Right kidney (tissue), 9 donors: ENCODE results near the gene FGD1.
"Not testable (repeated sequence)": the region's sequence is repeated elsewhere in the genome, so short reads cannot be mapped to it uniquely, and the experiment has no call there.

ENCODE experiments used
- DNase-seq: peaks from one replicate; pipeline ENCODE4 v3.0.0-alpha.2; 2016
- long read RNA-seq, 8 donors: transcript quantifications; one replicate each; lab custom pipeline, GENCODE V29; 2026

Gene FGD1
- long read RNA-seq, donor 1, full-length matches to known transcripts, result 2 of 2 reads
- long read RNA-seq, donor 1, partial matches to known transcripts, result 0 of 2 reads
- long read RNA-seq, donor 1, other reads (novel, unspliced or antisense), result 0 of 2 reads
- long read RNA-seq, donor 2, full-length matches to known transcripts, result 4 of 4 reads
- long read RNA-seq, donor 2, partial matches to known transcripts, result 0 of 4 reads
- long read RNA-seq, donor 2, other reads (novel, unspliced or antisense), result 0 of 4 reads
- long read RNA-seq, donor 3, partial matches to known transcripts, result 15 of 15 reads
- long read RNA-seq, donor 3, other reads (novel, unspliced or antisense), result 0 of 15 reads
- long read RNA-seq, donor 4, full-length matches to known transcripts, result 4 of 4 reads
- long read RNA-seq, donor 4, partial matches to known transcripts, result 0 of 4 reads
- long read RNA-seq, donor 4, other reads (novel, unspliced or antisense), result 0 of 4 reads
- long read RNA-seq, donor 5, full-length matches to known transcripts, result 2 of 7 reads
- long read RNA-seq, donor 5, partial matches to known transcripts, result 5 of 7 reads
- long read RNA-seq, donor 5, other reads (novel, unspliced or antisense), result 0 of 7 reads
- long read RNA-seq, donor 6, full-length matches to known transcripts, result 1 of 8 reads
- long read RNA-seq, donor 6, partial matches to known transcripts, result 7 of 8 reads
- long read RNA-seq, donor 6, other reads (novel, unspliced or antisense), result 0 of 8 reads
- long read RNA-seq, donor 7, partial matches to known transcripts, result 16 of 16 reads
- long read RNA-seq, donor 7, other reads (novel, unspliced or antisense), result 0 of 16 reads
- long read RNA-seq, donor 8, full-length matches to known transcripts, result 2 of 7 reads
- long read RNA-seq, donor 8, partial matches to known transcripts, result 5 of 7 reads
- long read RNA-seq, donor 8, other reads (novel, unspliced or antisense), result 0 of 7 reads

- DNase-seq, result peak; percentile 74
Measured at GRCh38 chrX:54495814-54496516, at the start of gene FGD1. FGD1 (minus strand) TSS chrX:54496234; CDS start chrX:54495432, 802 bp downstream.

GRCh38 chrX:54542239-54542638 lies 46.2 kb upstream of the FGD1 start:
- not testable (repeated sequence) for DNase-seq

DNA sequence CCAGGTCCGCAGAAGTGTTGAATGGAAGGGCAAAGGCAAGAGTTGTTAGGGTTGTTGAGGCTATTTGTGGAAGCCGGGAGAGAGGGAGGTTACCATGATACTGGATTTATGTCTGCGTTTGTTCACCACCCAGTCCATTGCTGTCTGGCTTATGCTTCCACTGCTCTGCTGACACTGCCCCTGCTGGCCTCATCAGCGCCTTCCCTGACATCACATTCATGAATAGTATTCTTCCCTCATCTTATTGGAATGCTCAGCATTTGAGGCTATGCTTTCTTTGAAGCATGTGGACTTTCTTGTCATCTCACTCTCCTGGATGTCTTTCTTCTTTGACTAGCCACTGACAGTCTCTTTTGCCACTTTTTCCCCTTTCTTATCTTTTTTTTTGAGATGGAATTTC lies 44.3 kb upstream of the FGD1 start:
- no peak for DNase-seq

DNA sequence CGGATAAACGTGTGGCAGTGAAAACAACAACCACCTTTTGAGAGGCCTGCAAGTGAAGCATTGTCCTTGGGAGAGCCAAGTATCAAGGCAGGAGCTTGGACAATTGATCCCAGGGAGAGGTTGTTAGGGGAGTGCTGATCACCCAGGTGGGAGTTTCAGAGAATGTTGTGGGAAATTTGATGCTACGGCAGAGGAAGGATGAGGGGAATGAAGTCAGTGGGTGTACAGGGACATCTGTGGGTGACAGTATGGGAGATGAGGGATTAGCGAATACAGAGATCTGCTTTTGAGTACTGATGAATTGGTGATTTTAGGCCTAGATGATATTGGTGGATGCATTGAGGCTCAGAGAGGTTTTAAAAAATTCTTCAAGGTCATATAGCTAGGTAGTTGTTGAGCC lies 38.2 kb upstream of the FGD1 start:
- peak; percentile 1 for DNase-seq

GRCh38 chrX:54530357-54530900 lies 34.4 kb upstream of the FGD1 start:
- DNase-seq, result no peak

- peak; percentile 93 for DNase-seq
Measured at GRCh38 chrX:54529552-54530356, 33.7 kb upstream of the FGD1 start, which contains the start of gene GNL3L. GNL3L (plus strand) TSS chrX:54530219; CDS start chrX:54532567, 2,348 bp downstream.

DNA sequence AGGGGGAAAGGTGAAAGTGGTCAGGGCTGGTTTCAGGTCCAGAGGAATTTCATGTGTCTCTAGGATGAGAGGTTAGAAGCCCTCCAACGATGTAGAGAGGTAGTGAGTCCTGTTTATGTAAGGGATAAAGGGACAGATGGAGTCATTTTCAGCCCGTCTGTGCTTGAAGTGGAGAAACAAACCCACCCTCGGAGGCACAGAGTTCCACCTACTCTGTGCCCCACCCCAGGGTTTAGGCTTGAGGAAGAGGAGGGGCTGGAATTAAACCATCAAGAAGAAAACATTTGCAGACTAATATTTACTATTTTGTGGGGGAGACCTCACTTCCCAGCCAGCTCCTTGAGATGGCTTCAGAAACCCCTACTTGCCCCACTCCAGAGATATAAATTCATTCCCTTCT lies 33.1 kb upstream of the FGD1 start:
- no peak for DNase-seq

DNA sequence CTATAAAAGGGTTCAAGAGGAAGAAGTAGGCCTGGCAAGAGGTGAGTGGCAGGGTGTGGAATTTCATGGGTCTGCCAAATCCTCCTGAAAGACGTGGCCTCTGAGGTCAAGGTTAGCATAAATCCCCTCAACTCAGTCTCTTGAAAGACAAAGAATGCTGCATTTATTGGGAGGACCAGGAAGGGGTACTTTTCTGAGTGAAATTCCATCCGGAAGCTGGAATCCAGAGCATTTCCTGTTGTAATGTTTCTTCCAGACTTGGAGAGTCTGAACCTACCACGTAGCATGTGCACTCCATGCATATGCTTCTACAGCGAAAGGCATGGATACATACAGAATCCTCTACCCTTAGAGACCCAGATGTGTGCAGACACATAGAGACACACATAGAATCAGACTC lies 13.4 kb upstream of the FGD1 start:
- DNase-seq, result peak; percentile 15

- no peak for DNase-seq
Measured at GRCh38 chrX:54496936-54497335, 902 bp upstream of the FGD1 start.

- DNase-seq, result no peak
Measured at GRCh38 chrX:54496517-54496852, 451 bp upstream of the FGD1 start.

DNA sequence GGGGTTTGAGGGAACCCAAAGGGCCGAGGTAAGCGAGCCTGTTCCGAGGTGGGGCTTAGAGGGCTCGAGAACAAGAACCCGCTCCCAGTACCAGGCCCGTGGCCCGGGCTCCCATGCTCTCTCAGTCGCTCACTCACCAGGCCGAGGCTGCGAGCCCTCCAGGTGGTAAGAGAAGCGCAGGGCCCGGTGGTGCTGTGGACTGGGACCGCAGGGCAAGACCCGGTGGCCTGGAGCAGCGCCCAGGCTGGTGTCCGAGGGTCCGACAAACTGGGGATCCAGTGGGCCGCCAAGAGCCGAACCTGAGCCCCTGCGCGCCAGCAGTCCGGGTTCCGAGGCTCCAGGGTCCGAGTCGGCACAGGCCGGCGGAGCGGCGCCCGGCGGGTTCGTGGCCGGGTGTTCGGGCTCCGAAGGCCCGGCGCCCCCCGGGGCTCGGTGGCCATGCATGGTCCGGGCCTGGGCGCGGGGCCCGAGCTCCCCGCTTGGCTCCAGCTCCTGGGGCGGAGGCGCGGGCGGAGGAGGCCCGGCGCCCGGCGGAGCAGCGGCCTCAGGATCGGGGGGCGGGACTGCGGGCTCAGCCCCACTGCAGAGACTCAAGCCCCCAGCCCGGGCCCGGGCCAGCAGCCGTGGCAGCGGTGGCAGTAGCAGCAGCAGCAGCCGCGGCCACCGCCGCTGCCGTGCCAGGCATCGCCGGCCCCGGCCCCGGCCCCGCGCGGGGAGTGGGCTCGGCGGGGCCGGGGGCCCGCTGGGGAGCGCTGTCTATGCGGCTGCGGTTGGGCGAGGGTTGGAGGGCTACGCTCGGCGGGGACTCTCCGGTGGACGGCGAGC lies 833 bp downstream of the FGD1 start:
- peak; percentile 68 for DNase-seq

DNA sequence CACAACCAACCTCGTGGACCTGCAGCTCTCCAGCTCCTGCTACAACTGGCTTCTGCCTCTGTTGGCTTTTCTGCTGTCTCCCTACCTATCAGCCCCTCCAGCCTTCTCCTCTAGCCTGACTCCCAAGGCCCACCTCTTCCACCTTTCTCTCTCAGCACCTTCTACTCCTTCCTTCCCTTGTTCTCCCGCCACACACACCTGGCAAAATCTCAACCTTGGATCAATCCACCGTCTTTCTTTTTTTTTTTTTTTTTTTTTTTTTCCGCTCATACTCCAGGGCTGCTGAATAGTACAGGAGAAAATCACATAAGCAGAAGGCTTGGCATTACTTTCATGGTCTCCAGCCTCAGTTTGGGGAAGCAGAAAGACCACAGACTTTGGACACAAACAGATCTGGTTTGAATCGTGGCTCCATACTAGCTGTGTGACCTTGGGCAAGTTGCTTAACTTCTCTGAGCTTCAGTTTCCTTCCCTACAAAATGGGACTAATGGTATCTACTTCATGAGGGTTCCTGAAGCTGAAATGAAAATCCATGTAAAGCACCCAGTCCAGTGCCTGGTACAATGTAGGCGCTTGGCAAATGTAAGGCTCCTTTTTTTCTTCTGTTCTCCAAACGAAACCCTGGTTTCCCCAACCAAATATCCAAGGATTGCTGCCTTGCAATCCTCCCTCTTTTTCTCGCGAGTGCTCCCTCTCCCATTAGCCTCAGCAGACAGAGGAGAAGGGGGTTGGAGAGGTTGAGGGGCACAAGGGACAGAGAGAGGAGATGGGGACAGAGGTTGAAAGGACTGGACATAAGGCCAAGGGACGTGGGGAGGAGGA lies 1.7 kb downstream of the FGD1 start:
- no peak for DNase-seq

DNA sequence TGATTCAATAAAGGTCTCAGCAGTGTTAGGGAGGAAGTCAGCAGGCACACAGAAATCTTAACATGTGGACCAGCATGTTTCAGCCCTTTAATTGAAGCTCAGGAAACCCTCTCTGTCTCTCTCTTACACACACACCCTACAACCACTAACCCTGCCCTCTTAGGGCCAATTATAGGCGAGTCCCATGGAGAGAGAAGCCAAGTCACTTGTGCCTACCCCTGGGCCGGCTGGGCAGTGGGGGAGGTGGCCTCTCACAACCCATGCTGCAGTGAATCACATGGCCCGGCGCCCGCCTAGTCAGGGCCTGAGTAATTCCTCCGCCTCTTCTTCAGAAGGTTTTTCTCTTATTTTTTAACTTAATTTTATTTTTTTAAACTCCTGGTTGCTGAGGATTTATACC lies 3.7 kb downstream of the FGD1 start:
- DNase-seq, result no peak

GRCh38 chrX:54489819-54490218 lies 6.2 kb downstream of the FGD1 start:
- not testable (repeated sequence) for DNase-seq

DNA sequence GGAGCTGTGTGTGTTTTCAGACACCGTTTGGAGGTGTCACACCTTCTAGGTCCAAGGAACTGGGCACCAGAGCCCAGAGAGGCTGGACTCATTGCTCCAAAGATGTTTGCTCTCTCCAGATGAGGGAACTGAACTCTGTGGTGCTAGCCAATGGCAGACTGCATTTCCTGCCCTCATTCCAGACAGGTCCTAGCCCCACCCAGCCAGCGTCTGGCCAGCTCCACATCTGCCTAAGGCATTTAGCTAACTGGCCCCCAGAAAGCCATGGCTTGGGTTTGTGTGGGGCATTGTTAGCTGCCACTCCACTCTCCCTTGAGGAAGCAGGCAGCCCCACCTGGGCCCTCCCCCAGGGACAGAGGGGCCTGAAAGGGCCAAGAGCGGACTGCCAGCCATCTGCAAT lies 11.4 kb downstream of the FGD1 start:
- no peak for DNase-seq

DNA sequence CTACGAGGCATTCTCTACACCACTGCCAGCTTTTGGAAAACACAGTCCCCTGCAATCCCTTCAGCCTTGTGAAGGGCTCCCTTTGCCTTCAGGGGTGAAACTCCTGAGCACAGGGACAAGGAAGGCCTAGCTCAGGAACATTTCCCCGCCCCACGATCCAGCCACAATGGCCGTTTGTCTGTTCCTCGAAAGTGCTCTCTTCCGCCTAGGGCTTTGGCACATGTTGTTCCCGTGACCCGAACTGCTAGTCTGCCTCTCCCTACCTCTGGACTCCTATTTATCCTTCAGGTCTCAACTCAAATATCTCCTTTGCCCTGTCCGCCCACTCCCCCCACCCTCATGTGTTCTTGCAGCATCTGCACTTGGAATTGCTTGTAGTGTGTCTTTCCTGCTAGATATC lies 12.1 kb downstream of the FGD1 start:
- no peak for DNase-seq

DNA sequence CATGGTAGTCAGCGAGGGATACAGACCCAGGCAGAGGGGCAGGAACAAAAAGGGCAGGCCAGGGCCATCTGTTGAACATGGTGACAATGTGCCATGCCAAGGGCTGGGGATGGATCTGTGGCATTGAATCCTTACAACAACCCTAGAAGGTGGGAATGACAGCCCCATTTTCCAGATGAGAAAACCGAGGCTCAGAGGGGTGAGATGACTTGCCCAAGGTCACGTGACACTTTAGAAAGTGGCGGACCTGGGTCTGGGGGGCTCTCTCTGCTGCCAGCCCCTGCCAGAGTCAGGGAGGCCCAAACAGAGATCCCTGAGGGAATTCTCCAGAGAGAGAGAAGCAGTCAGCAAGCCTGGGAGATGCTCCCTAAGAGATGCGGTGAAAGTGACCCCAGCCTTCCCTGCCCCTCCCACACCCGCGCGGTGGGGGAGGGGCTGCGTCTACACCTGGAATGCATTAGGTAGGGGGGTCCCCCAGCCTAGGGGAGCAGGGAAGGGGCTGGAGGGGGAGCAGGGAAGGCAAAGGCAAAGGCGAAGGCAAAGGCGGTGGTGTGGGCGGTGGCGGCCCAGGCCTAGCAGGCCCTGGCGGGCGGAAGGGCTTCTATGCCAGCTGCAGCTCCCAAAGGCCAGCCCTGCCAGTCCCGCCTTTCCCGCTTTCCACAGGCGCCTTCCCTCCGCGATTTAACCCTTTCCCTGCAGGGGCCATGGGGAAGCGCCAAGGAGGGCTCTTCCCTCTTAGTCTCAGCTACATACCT lies 13.0 kb downstream of the FGD1 start:
- DNase-seq, result peak; percentile 36
